Body of pancreas (tissue), 4 donors: ENCODE results near the gene PRG2. TPM values are rescaled to one million over a fixed set of nuclear protein-coding genes. Genes with fewer than 3 reads are reported as not detected.
A peak's percentile ranks its signal among the peaks of the same experiment; 100 is the strongest.

Experiments
- ATAC-seq: fragments of 150-250 bp; one replicate; pipeline ENCODE4 v1.9.1; 2016
- DNase-seq, 4 donors: peaks; one replicate each; pipeline ENCODE4 v3.0.0-alpha.2; 2019
- H3K27ac ChIP-seq, 4 donors: fragments of 200-600 bp; sonication (generic); 1 replicate in 3 of 4; 2 replicates in 1 of 4; pipeline versions ENCODE4 v1.5.1 to v1.6.1; 2016 to 2019; ENCODE audit warnings: mild to moderate bottlenecking in 1 of 4, mixed read lengths in 1 of 4, moderate library complexity in 1 of 4
- H3K27me3 ChIP-seq, 2 donors: fragments of 200-600 bp; sonication (generic); one replicate each; pipeline ENCODE4 v1.6.0; 2016; ENCODE audit warnings: mild to moderate bottlenecking in 1 of 2
- H3K36me3 ChIP-seq, 2 donors: fragments of 200-600 bp; sonication (generic); replicated peaks in 1 of 2; 2 replicates each; pipeline ENCODE4 v1.5.1; 2016; ENCODE audit warnings: low read depth in 2 of 2; ENCODE audit not compliant: insufficient read depth in 1 of 2
- H3K4me1 ChIP-seq: fragments of 200-600 bp; sonication (generic); one replicate; pipeline ENCODE4 v1.6.0; 2016
- H3K4me3 ChIP-seq, 2 donors: fragments of 200-600 bp; sonication (generic); 1 replicate in 1 of 2; 2 replicates in 1 of 2; pipeline ENCODE4 v1.5.1; 2016 to 2019
- H3K9me3 ChIP-seq, 3 donors: fragments of 200-600 bp; sonication (generic); 1 replicate in 2 of 3; 2 replicates in 1 of 3; pipeline ENCODE4 v1.5.1; 2016
- CTCF ChIP-seq, 7 experiments: fragments of 450-650 bp in 4 of 7; fragments of 200-600 bp in 3 of 7; sonication (generic) in 3 of 7; IDR thresholded peaks; one replicate each; pipeline ENCODE4 v1.5.1; 2016 to 2019; ENCODE audit warnings: antibody characterized with exemption in 7 of 7
- POLR2A ChIP-seq, 3 donors: fragments of 450-650 bp; IDR thresholded peaks; one replicate each; pipeline ENCODE4 v1.6.1; 2016; ENCODE audit warnings: antibody characterized with exemption in 3 of 3, mild to moderate bottlenecking in 2 of 3
- WGBS, 2 donors: methylation state at CpG; one replicate each; pipeline ENCODE4 v1.1.5; 2017; 5-methylcytosine and 5-hydroxymethylcytosine counted together
- intact Hi-C: fragments of 100-400 bp; cut with DNase I; formaldehyde crosslinking; loops from one replicate; pipeline ENCODE4 v1.15.1; 2023
- total RNA-seq, 2 donors: library from RNA; depleted of rRNA; stranded (reverse); fragments of >200 nt; gene quantifications; one replicate each; pipeline ENCODE4 v1.1.0, GENCODE V29; 2016

Gene PRG2
- total RNA-seq, 2 donors from 2014 or later, result not detected

- Histone ChIP-seq H3K27me3 (no peaks in the 10 kb centered on the region), H3K4me3 (no peak overlapping the region), H3K27ac (peak overlapping the region in 2 of 4 donors; percentile 11), H3K4me1 (peaks cover 13% of the 10 kb centered on the region), H3K36me3 (no peaks in the 10 kb centered on the region), H3K9me3 (no peaks in the 10 kb centered on the region)
- ATAC-seq (peak; percentile 91), DNase-seq (peak; percentile 89 to 92 (median 90))
- peak; percentile 75 to 86 (median 84) for TF ChIP-seq CTCF (IDR thresholded peaks at IDR 0.05)
- no peak for TF ChIP-seq POLR2A (IDR thresholded peaks at IDR 0.05)
- intact Hi-C loops, result no loop called here
- WGBS, 2 donors, result 13 to 14% methylated on average over 11 of the region's 11 CpGs
Measured at GRCh38 chr11:57345555-57346211, 44.8 kb downstream of the PRG2 start.

- WGBS, 2 donors, result 79 to 81% methylated on average over 10 of the region's 10 CpGs
- H3K4me3 ChIP-seq, result no peak overlapping the region
- no peaks in the 10 kb centered on the region for H3K9me3 ChIP-seq
- peaks cover 13% of the 10 kb centered on the region for H3K4me1 ChIP-seq
- no peaks in the 10 kb centered on the region for H3K27me3 ChIP-seq
- no peak for ATAC-seq
- no peaks in the 10 kb centered on the region for H3K36me3 ChIP-seq
- intact Hi-C loops, result no loop called here
- no peak for DNase-seq
- TF ChIP-seq POLR2A (IDR thresholded peaks at IDR 0.05) (no peak), CTCF (IDR thresholded peaks at IDR 0.05) (no peak)
- no peak overlapping the region for H3K27ac ChIP-seq
Measured at GRCh38 chr11:57344826-57345225, 45.6 kb downstream of the PRG2 start.

- peaks cover 13% of the 10 kb centered on the region for H3K4me1 ChIP-seq
- H3K27ac ChIP-seq, result no peak overlapping the region
- DNase-seq, result no peak
- 70 to 74% methylated on average over 7 of the region's 7 CpGs for WGBS, 2 donors
- intact Hi-C loops, result no loop called here
- H3K36me3 ChIP-seq, result no peaks in the 10 kb centered on the region
- no peak for TF ChIP-seq POLR2A (IDR thresholded peaks at IDR 0.05)
- no peak for TF ChIP-seq CTCF (IDR thresholded peaks at IDR 0.05)
- no peaks in the 10 kb centered on the region for H3K27me3 ChIP-seq
- ATAC-seq, result no peak
- H3K9me3 ChIP-seq, result no peaks in the 10 kb centered on the region
- H3K4me3 ChIP-seq, result no peak overlapping the region
Measured at GRCh38 chr11:57343825-57344224, 46.6 kb downstream of the PRG2 start.

GRCh38 chr11:57342702-57343101 is 47.7 kb downstream of the PRG2 start:
- H3K36me3 ChIP-seq, result no peaks in the 10 kb centered on the region
- intact Hi-C loops, result no loop called here
- no peak for TF ChIP-seq CTCF (IDR thresholded peaks at IDR 0.05)
- TF ChIP-seq POLR2A (IDR thresholded peaks at IDR 0.05), result no peak
- ATAC-seq, result no peak
- peaks cover 13% of the 10 kb centered on the region for H3K4me1 ChIP-seq
- WGBS, 2 donors, result 73% methylated on average over 11 of the region's 11 CpGs
- no peak for DNase-seq
- no peak overlapping the region for H3K27ac ChIP-seq
- H3K4me3 ChIP-seq, result no peak overlapping the region
- no peaks in the 10 kb centered on the region for H3K9me3 ChIP-seq
- H3K27me3 ChIP-seq, result no peaks in the 10 kb centered on the region

- ATAC-seq (no peak), DNase-seq (no peak)
- Histone ChIP-seq H3K4me3 (no peak overlapping the region), H3K27me3 (no peaks in the 10 kb centered on the region), H3K27ac (no peak overlapping the region), H3K36me3 (no peaks in the 10 kb centered on the region), H3K4me1 (peaks cover 15% of the 10 kb centered on the region), H3K9me3 (no peaks in the 10 kb centered on the region)
- intact Hi-C loops, result no loop called here
- TF ChIP-seq CTCF (IDR thresholded peaks at IDR 0.05), result no peak
- no peak for TF ChIP-seq POLR2A (IDR thresholded peaks at IDR 0.05)
- 43 to 47% methylated on average over 6 of the region's 6 CpGs for WGBS, 2 donors
Measured at GRCh38 chr11:57341250-57341808, 49.1 kb downstream of the PRG2 start.
